ENCODE measurements around the gene PARD3B. TPM values are rescaled to one million over a fixed set of nuclear protein-coding genes. Genes with fewer than 3 reads are reported as not detected.

Gene PARD3B
- total and polyA plus RNA-seq, 2 of the 4 experiments (the other 2 are of a cell fraction) = 3.3 to 15.6 TPM

GRCh38 chr2:205527801-205528200, 982.5 kb downstream of the PARD3B start:
- dilution Hi-C loops (cut with HindIII; ENCODE audit: low sequenced_read_pairs, unreplicated experiment) = no loop called here
- CTCF ChIA-PET = no interaction called here

More at GRCh38 chr2:205527801-205528200, 982.5 kb downstream of the PARD3B start:
- TF ChIP-seq NFE2L2 (IDR thresholded peaks at IDR 0.05; ENCODE audit: low read depth, low read length) (no peak), MAZ (IDR thresholded peaks at IDR 0.05; ENCODE audit: borderline replicate concordance, low read depth, low read length) (no peak), RAD21 (IDR thresholded peaks at IDR 0.05; ENCODE audit: low read length) (no peak), CHD1 (IDR thresholded peaks at IDR 0.05; ENCODE audit: low read depth, low read length) (no peak), SMC3 (IDR thresholded peaks at IDR 0.05; ENCODE audit: low read depth, low read length) (no peak), RFX5 (IDR thresholded peaks at IDR 0.05; ENCODE audit: low read depth, low read length) (no peak), CTCF (conservative IDR thresholded peaks at IDR 0.05; ENCODE audit: low read depth, low read length) (no peak), ELK1 (IDR thresholded peaks at IDR 0.05; ENCODE audit: borderline replicate concordance, low read depth, low read length) (no peak), MXI1 (IDR thresholded peaks at IDR 0.05; ENCODE audit: borderline replicate concordance, low read depth, low read length) (no peak), MAFK (IDR thresholded peaks at IDR 0.05; ENCODE audit: low read depth, low read length) (no peak), FOS (IDR thresholded peaks at IDR 0.05; ENCODE audit: low read depth, low read length) (no peak), USF2 (IDR thresholded peaks at IDR 0.05; ENCODE audit: low read depth, low read length) (no peak), CEBPB (IDR thresholded peaks at IDR 0.05; ENCODE audit: low read depth, low read length) (no peak), POLR2A (IDR thresholded peaks at IDR 0.05; ENCODE audit: low read depth, low read length) (no peak), RCOR1 (IDR thresholded peaks at IDR 0.05; ENCODE audit: insufficient replicate concordance, low read length) (no peak), BHLHE40 (IDR thresholded peaks at IDR 0.05; ENCODE audit: low read depth, low read length) (no peak)
- Histone ChIP-seq H3K14ac (replicated peaks; ENCODE audit: low read depth, low read length) (peak overlapping the region; percentile 33; the same call in 1 of the 2 replicates), H2AFZ (replicated peaks; ENCODE audit: low read length, poor library complexity) (no peak overlapping the region), H3K79me1 (ENCODE audit: low read depth in 1 of 2, low read length in 2 of 2) (no peaks in the 10 kb centered on the region; a peak in 1 of 4 replicates), H2AK5ac (ENCODE audit: low read depth, low read length) (no peak overlapping the region), H2BK5ac (ENCODE audit: low read depth, low read length, poor library complexity, severe bottlenecking) (no peak overlapping the region), H4K20me1 (ENCODE audit: insufficient read depth, low read length) (no peaks in the 10 kb centered on the region), H3K36me3 (ENCODE audit: control insufficient read depth, insufficient read depth, low read length) (no peaks in the 10 kb centered on the region), H3K4me3 (ENCODE audit: insufficient read depth, low read depth, low read length) (no peak overlapping the region), H3K9ac (ENCODE audit: low read depth, low read length) (no peak overlapping the region), H3K27ac (ENCODE audit: insufficient read depth, low read length) (no peak overlapping the region), H4K8ac (ENCODE audit: low read depth in 2 of 2, low read length in 2 of 2) (no peak overlapping the region), H3K4me2 (ENCODE audit: low read depth, low read length) (no peak overlapping the region), H4K91ac (ENCODE audit: insufficient read depth, low read depth, low read length) (no peak overlapping the region), H3K4me1 (ENCODE audit: control insufficient read depth, insufficient read depth, low read length) (peaks cover 2% of the 10 kb centered on the region; the same call in 1 of the 2 replicates), H3K27me3 (ENCODE audit: control insufficient read depth, insufficient read depth, low read length) (no peaks in the 10 kb centered on the region), H3K56ac (ENCODE audit: extremely low read depth, insufficient read depth, low read length) (no peak overlapping the region), H3K18ac (ENCODE audit: low read depth, low read length) (no peak overlapping the region), H3K9me1 (ENCODE audit: insufficient read depth, low read length) (no peaks in the 10 kb centered on the region), H3K9me3 (ENCODE audit: control insufficient read depth, insufficient read depth, low read length) (0 out of 2 replicates have a peak, but pooled peaks cover 2% of the 10 kb centered on the region), H2BK120ac (ENCODE audit: low read depth, low read length) (no peak overlapping the region), H4K5ac (ENCODE audit: low read depth, low read length) (no peak overlapping the region), H3K4ac (ENCODE audit: low read depth, low read length) (no peak overlapping the region), H2AK9ac (replicated peaks; ENCODE audit: low read depth, low read length, poor library complexity) (no peak overlapping the region), H3K23ac (ENCODE audit: low read depth, low read length) (no peak overlapping the region), H2BK20ac (ENCODE audit: low read depth, low read length) (no peak overlapping the region), H2BK15ac (ENCODE audit: low read depth, low read length) (no peak overlapping the region)
- in situ Hi-C loops (cut with MboI; ENCODE audit: low sequenced_read_pairs) (loop anchor here (25.0 kb wide), 1 partner anchor 110 kb away; no protein-coding TSS in a partner anchor), intact Hi-C loops (cut with micrococcal nuclease) (loop anchor here (10.0 kb wide), 1 partner anchor 147 kb away; no protein-coding TSS in a partner anchor)
- BruUV-seq (replicated peaks) = no TSS peak
- no peak for ATAC-seq (ENCODE audit: low read depth)
- DNase-seq = peak; percentile 59
- POLR2A ChIA-PET (ENCODE audit: unreplicated experiment) = no interaction called here
